Activated naive CD4-positive, alpha-beta T cell treated with Interleukin-2 at 50 U/mL for 16 hours (primary cell): ENCODE measurements around the gene REC8.
A peak's percentile ranks its signal among the peaks of the same experiment; 100 is the strongest.

Source experiments
- DNase-seq: peaks from one replicate; pipeline ENCODE4 v3.0.0-alpha.2; 2020

Gene REC8, protein sequence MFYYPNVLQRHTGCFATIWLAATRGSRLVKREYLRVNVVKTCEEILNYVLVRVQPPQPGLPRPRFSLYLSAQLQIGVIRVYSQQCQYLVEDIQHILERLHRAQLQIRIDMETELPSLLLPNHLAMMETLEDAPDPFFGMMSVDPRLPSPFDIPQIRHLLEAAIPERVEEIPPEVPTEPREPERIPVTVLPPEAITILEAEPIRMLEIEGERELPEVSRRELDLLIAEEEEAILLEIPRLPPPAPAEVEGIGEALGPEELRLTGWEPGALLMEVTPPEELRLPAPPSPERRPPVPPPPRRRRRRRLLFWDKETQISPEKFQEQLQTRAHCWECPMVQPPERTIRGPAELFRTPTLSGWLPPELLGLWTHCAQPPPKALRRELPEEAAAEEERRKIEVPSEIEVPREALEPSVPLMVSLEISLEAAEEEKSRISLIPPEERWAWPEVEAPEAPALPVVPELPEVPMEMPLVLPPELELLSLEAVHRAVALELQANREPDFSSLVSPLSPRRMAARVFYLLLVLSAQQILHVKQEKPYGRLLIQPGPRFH

GRCh38 chr14:24171422-24172260, at the start of gene REC8:
Gene REC8, plus strand, starts transcription at chr14:24172080. Its CDS starts 473 bp downstream, at chr14:24172553.
- DNase-seq, result peak; percentile 67

DNA sequence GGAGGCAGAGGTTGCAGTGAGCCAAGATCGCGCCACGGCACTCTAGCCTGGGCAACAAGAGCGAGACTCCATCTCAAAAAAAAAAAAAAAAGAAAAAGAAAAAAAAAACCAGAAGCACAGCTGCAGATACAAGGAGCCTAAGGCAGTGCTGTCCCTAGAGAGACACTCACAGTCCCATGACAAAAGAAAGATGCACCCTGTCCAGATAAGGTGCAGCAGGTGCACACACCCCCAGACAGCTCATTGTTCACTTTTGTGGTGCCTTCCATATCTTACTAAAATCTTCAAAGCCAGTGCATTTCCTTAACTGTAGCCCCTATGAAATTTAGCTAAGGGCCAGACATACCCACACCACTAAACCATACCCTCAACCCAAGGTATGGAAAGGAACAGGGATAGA, 49.5 kb upstream of the REC8 start:
- DNase-seq, result no peak

DNA sequence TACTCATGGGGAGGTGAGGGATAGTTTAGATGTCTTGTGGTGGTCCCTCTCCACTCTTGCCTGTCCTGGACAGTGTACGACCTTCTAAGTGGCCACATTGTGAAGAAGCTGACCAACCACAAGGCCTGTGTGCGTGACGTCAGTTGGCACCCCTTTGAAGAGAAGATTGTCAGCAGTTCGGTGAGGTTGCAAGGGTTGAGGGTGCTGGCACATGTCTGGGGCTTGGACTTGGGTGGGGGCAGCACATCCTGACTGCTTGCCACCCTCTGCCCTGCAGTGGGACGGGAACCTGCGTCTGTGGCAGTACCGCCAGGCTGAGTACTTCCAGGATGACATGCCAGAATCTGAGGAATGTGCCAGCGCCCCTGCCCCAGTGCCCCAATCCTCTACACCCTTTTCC, 49.0 kb upstream of the REC8 start:
- DNase-seq, result no peak

- no peak for DNase-seq
Measured at GRCh38 chr14:24123424-24124417, 48.2 kb upstream of the REC8 start.

GRCh38 chr14:24126939-24127338, 44.9 kb upstream of the REC8 start:
- DNase-seq, result no peak

DNA sequence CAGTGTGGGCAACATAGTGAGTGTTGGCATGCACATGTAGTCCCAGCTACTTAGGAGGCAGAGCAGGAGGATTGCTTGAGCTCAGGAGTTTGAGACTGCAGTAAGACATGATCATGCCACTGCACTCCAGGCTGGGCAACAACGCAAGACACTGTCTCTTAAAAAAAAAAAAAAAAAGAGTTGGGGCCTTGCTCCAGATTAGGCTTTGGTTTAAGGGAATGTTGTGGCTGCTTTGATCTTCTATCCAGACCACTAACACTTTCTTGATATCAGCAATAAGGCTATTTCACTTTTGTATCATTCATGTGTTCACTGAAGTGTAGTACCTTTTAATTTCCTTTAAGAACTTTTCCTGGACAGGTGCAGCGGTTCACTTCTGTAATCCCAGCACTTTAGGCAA, 44.2 kb upstream of the REC8 start:
- DNase-seq, result no peak

GRCh38 chr14:24129410-24129998, 42.4 kb upstream of the REC8 start:
- DNase-seq, result no peak

DNA sequence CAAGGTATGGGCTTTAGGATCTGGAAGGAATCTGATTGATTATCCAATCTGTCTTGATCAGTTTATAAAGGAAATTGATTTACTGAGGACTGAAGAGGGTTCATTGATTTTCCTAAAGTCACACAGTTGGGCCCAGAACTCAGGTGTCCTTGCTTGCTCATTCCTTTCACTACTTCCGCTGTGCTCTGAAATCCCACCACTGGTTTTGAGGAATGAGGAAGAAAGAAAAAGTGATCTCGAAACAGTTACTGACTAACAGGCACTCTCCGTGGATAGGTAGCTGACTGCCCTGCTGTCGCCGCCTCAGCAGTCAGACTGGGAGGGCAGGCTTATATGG, 41.5 kb upstream of the REC8 start, which contains the start of gene FITM1:
TSS of gene FITM1 (plus strand) at position 280 of the 337 bp plus-strand sequence. CDS start 905 bp downstream, outside the sequence.
- DNase-seq, result no peak

GRCh38 chr14:24130717-24131548, 40.9 kb upstream of the REC8 start:
- DNase-seq, result no peak

DNA sequence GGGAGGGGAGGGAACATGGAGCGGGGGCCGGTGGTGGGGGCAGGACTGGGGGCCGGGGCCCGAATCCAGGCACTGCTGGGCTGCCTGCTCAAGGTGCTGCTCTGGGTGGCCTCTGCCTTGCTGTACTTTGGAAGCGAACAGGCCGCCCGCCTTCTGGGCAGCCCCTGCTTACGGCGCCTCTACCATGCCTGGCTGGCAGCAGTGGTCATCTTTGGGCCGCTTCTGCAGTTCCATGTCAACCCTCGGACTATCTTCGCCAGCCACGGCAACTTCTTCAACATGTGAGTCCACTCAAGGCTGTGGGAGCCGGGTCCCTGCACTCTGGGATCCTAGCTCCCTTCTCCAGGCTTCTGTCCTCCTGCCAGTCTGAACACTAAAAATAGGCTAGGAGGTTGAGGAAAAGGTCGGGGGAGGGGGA, 40.3 kb upstream of the REC8 start:
- DNase-seq, result no peak

DNA sequence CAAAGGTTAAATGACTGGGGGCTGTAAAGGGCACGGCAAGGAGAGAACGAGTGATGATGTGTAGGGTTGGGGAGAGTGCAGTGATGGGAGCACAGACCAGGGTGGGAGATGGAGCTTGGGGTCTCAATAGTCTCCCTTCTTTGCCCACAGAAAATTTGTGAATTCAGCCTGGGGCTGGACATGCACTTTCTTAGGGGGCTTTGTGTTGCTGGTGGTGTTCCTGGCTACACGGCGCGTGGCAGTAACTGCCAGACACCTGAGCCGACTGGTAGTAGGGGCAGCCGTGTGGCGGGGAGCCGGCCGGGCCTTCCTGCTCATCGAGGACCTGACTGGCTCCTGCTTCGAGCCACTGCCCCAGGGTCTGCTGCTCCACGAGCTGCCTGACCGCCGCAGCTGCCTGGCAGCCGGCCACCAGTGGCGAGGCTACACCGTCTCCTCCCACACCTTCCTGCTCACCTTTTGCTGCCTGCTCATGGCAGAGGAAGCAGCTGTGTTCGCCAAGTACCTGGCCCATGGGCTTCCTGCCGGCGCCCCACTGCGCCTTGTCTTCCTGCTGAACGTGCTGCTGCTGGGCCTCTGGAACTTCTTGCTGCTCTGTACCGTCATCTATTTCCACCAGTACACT, 39.7 kb upstream of the REC8 start:
- DNase-seq, result peak; percentile 20

DNA sequence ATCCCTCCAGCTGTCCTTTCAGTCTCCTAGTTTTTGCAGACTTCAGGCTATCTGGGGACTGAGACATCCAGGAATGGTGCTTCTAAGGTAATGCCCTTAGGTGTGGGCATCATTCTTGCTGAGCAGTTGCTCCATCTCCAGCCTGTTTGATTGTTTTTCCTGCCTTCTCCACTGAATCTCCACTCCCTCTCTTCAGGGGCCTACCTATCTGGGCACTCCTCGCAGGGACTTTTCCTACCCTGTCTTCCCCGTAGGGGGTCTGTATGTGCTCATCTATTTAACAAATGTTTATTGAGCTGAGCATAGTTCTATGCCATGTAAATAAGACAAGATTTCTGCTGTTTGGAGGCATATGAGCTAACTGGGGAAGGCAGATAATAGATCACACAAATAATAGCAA, 38.9 kb upstream of the REC8 start:
- DNase-seq, result no peak

DNA sequence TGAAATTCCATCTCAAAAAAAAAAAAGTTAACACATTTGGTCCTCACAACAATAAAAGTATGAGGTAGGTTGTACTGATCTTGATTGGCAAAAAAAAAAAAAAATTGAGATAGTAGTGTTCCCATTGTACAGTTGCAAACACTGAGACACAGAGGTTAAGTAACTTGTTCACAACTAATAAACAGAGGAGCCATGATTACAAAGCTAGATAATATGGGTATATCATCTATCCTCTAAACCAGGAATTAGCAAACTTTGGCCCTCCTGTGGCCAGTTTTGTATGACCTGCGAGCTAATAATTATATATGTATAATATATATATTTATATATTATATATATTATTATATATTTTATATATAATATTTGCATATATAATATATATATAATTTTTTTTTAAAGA, 38.1 kb upstream of the REC8 start:
- DNase-seq, result no peak

DNA sequence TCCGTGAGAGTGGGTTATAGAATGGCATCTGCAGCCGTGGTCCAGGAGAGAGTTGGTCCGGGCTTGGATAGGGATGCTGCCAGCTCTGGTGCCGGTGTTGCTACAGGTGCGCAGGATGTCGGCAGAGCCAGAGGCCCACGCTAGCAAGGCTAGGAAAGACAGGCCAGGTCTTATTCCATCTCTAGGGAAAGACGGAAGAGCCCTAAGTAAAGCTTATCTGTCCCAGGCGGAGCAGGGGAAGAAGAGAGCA, 36.4 kb upstream of the REC8 start:
- no peak for DNase-seq

DNA sequence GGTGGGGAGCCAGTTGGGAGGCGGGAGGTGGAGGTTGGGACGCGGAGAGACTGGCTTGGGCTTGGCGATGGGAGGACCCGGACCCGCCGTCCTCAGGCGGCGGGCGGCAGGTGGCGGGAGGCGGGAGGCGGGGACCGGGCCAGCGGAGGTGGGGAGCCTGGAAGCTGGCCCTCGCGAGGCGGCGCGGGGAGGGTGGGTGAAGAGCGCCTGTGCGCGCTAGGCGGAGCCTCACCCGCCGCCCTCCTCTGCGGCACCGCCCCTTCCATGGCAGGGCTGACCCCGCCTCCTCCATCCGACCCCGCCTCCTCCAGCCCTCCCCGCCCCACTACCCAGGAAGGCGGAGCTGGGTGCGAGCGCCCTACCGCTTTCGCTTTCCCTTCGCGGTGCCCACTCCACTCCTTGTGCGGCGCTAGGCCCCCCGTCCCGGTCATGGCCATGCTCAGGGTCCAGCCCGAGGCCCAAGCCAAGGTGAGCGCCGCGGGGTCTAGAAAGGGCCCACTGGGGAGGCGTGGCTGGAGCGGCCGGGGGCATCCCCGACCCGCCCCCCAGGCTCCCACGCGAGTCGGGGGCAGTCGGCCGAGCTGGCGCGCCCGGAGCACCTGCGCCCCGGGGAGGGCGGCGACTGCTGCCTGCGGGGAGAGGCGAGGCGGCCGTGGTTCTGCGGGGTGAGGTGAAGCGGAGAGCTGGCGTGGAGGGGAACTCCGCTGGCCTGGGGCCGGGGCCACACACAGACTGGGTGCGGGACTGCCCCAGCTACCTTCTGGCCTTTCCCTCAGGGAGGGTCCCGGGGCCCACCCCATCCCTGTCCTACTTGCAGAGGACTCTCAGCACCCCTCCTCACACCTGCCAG, 35.8 kb upstream of the REC8 start, which contains the start of gene PSME1:
TSS of gene PSME1 (plus strand) at position 361 of the 850 bp plus-strand sequence. CDS start at position 430, 69 bp downstream.
- peak; percentile 93 for DNase-seq

GRCh38 chr14:24136684-24137528, 35.0 kb upstream of the REC8 start:
- peak; percentile 22 for DNase-seq

DNA sequence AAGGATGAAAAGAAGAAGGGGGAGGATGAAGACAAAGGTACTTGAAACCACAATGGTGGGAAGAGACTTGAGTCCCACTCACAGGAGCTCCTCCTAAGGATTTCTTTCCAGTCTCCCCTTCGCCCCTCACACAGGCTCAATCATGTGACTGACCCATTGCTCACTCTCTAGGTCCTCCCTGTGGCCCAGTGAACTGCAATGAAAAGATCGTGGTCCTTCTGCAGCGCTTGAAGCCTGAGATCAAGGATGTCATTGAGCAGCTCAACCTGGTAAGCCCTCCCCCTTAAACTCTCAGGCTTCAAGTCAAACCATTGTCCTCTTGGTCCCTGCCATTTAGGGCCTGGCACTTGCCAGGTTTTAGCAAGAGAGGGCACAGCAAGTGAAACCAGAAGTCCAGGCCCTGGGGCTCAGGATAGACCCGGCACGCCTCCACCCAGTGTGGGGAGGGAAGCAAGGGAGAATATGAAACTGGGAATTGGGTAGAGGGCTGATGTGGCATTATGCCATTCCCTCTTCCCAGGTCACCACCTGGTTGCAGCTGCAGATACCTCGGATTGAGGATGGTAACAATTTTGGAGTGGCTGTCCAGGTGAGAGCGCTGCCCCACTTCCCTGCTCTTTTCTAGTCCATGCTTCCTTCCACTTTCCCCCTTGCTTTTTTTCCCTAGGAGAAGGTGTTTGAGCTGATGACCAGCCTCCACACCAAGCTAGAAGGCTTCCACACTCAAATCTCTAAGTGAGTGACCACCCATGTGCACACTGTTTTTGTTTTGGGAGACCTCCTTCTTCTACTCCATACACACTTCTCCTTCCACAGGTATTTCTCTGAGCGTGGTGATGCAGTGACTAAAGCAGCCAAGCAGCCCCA, 34.1 kb upstream of the REC8 start:
- DNase-seq, result no peak
